GM10266 (cell line): ENCODE data around the gene VAV3.
A peak's percentile ranks its signal among the peaks of the same experiment; 100 is the strongest.

Experiments used
- DNase-seq: peaks from one replicate; pipeline ENCODE4 v3.0.0; 2012; ENCODE audit errors: extremely low spot score
- CTCF ChIP-seq: IDR thresholded peaks from 2 replicates; pipeline ENCODE4 v1.5.1; 2012; ENCODE audit warnings: mild to moderate bottlenecking, low read depth; ENCODE audit not compliant: control insufficient read depth, insufficient read depth; ENCODE audit errors: missing control alignments

The VAV3 gene

DNA sequence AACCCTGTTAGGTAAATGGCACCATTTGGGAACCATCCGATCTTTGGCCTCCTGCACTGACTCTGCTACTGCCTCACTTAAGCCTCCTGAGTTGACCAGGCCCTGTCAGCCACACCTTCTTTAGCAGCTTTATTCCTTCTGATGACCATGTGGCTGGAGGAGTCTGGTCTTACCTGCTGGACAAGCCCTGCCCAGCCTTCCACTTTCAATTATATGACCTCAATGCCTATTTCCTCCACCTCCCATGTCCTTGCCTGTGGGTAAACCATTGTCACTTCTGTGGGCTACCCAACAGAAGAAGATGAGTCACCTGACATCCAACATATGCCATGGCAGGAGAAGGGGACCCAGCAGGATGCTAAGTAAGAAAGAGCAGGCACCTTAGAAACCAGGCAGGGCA is 430.3 kb downstream of the VAV3 start:
- TF ChIP-seq CTCF = no peak
- DNase-seq = no peak

GRCh38 chr1:107533436-107533835 is 431.5 kb downstream of the VAV3 start:
- no peak for DNase-seq

DNA sequence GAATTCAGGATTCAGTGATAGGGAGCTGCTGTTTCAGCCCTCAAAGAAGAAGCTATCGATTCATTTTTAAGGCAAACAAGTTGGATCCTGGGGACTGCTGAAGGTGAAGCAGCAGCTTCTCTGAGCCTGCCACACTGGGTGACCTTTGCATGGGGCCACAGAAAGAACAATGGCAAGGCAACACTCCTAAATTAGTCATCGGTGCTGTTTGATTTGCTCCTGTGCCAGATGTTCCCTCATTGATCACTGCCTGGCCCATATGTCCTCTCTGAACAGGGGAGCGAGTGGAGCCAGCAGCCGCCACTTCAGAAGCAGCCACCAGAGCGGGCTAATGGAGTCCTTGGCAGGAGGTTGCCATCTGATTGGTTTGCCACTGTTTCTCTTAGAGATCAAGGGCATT is 432.7 kb downstream of the VAV3 start:
- TF ChIP-seq CTCF = no peak
- DNase-seq = no peak

More at GRCh38 chr1:107533436-107533835, 431.5 kb downstream of the VAV3 start:
- TF ChIP-seq CTCF = no peak

DNA sequence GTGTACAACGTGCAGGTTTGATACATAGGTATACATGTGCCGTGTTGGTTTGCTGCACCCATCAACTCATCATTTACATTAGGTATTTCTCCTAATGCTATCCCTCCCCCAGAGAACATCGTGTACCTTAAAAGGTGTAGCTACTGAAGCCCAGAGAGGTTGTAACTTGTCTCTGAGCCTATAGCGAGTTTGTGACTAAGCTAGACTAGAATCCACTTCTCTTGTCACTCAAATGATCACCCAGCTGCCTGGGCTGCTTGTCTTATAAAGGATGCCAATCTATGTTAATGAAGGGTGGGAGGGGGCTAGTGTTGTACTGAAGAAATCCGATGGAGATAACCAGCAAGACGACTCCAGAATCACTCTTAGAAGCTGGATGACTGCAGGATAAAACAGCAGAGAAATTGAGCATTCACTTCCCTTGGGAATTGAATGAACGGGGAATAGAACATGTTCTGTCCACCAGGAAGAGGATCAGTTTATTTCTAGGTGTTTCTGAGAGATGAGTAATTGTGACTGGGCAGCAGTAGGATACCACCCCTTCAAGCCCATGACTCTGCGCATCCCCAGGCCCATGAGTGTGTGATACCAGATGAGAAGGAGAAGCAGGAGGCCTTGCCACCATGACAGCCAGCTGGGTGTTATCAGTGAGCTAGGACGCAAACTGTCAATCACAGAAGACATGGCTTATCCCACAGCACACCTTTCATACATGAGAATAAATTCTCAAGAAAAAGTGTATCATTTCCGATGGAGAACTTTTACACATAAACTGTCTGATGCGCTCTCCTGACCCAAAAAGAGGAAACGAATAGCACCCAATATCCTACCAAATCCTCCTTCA is 433.7 kb downstream of the VAV3 start:
- no peak for TF ChIP-seq CTCF
- DNase-seq = no peak

DNA sequence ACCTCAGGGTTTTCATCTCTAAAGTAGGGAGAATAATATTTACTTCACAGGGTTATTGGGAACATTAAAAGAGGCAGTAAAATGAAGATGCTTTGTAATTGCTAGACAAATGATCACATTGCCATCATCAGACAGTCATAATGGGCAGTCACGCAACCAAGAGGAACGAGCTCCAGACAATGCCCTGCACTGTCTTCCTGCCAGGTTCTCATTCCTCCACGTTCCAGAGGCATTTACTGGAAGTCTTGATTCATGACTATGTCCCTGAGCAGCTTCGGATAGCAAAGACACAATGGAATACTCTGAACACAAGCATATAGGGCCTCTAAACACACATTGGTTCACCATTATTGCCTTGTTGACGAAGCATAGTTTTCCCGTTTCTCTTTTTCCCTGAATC is 434.4 kb downstream of the VAV3 start:
- TF ChIP-seq CTCF = no peak
- no peak for DNase-seq

GRCh38 chr1:107529511-107530149 is 435.4 kb downstream of the VAV3 start:
- peak; percentile 53 for DNase-seq

More at GRCh38 chr1:107529511-107530149, 435.4 kb downstream of the VAV3 start:
- TF ChIP-seq CTCF = peak; percentile 90
